Mucosa of stomach (tissue), 1 donor: ENCODE measurements around the gene MUC4.

Experiments
- H3K27me3 ChIP-seq: one replicate; pipeline ENCODE4 v1.7.0; 2013; ENCODE audit warnings: mild to moderate bottlenecking, low read length; ENCODE audit not compliant: control insufficient read depth, insufficient read depth
- H3K36me3 ChIP-seq: one replicate; pipeline ENCODE4 v1.7.0; 2013; ENCODE audit warnings: low read length; ENCODE audit not compliant: control insufficient read depth, insufficient read depth
- H3K4me1 ChIP-seq: one replicate; pipeline ENCODE4 v1.7.0; 2013; ENCODE audit warnings: mild to moderate bottlenecking, low read length; ENCODE audit not compliant: control insufficient read depth, insufficient read depth
- H3K4me3 ChIP-seq: one replicate; pipeline ENCODE4 v1.7.0; 2013; ENCODE audit warnings: low read length
- H3K9ac ChIP-seq: one replicate; pipeline ENCODE4 v1.7.0; 2013; ENCODE audit warnings: mild to moderate bottlenecking, low read length, moderate library complexity
- H3K9me3 ChIP-seq: one replicate; pipeline ENCODE4 v1.7.0; 2013; ENCODE audit warnings: mild to moderate bottlenecking, low read length, moderate library complexity; ENCODE audit not compliant: control insufficient read depth
- donor health status: Pancreatic carcinoma.

MUC4 gene

DNA sequence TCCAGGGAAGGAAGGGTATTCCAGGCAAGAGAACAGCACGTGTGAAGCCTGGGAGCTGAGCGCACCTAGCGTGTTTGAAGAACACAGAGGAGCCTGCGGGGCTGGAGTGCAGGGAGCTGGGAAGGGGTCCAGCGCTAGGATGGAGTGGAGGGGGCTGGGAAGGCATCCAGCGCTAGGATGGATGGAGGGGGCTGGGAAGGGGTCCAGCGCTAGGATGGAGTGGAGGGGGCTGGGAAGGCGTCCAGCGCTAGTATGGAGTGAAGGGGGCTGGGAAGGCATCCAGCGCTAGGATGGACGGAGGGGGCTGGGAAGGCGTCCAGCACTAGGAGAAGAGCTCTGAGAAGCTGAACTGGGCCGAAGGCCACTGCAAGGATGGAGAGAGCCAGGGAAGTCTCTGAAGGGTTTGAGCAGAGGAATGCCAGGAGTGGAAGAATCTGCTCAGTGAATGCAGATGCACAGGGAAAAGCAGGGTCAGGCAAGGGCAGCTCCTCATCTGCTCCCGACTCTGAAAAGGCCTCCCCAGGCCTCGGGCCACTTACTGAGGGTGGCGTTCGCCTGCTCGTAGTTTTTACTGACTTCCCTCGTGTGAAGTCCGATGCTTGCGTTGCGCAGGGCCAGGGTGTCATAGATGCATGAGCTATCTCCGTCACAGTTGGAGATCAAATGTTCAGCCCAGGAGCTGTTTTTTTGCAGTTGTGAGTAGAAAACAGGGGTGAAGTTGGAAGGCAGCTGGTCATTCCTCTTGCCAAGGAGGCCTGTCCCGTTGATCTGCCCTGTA is 51.2 kb downstream of the MUC4 start:
- no peaks in the 10 kb centered on the region for H3K4me1 ChIP-seq
- no peak overlapping the region for H3K4me3 ChIP-seq
- H3K9me3 ChIP-seq, result no peaks in the 10 kb centered on the region
- no peaks in the 10 kb centered on the region for H3K36me3 ChIP-seq
- peaks cover 40% of the 10 kb centered on the region for H3K27me3 ChIP-seq
- no peak overlapping the region for H3K9ac ChIP-seq

DNA sequence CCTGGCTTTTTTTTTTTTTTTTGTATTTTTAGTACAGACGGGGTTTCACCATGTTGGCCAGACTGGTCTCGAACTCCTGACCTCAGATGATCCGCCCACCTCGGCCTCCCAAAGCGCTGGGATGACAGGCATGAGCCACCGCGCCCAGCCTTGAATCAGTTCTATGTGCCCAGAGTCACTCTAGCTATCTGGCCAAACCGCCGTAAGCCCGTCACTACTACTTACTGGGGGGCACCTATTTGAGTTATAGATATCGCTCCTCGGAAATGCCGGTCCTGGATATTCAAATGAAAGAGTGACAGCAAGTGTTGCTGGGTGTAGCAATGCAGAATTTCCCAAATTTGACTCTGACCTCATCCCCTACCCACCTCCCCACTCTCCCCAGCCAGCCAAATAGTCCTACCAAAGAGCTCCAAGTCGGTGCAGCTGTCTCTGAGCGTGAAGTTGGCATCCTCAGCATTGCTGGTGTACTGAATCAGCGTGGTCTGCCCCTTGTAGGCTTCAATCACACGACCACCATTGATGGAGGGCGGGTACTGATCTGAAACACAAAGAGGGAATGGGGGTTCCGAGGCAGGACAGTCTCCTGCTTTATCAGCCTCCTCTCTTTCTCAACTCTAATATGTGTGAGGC is 52.9 kb downstream of the MUC4 start:
- H3K4me3 ChIP-seq, result no peak overlapping the region
- H3K27me3 ChIP-seq, result peaks cover 34% of the 10 kb centered on the region
- no peaks in the 10 kb centered on the region for H3K36me3 ChIP-seq
- no peaks in the 10 kb centered on the region for H3K9me3 ChIP-seq
- no peaks in the 10 kb centered on the region for H3K4me1 ChIP-seq
- H3K9ac ChIP-seq, result no peak overlapping the region

DNA sequence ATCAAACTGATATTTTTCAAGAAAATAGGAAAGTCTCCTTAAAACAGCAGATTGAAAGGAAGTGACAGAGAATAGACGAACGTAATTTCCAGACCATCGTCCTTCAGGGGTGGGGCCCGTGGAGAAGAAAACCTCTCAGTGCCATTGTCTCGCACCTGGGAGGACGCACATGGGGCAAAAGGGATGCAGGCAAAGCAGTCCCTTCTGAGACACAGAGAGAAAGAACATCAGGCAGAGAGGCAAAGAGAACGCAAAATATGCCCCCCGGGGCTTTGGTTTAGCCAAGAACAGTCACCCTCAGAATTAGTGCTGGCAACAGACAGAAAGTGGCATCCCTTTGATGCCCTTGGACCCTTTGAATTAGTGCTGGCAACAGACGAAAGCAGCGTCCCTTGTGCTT is 53.9 kb downstream of the MUC4 start:
- Histone ChIP-seq H3K4me1 (no peaks in the 10 kb centered on the region), H3K9me3 (no peaks in the 10 kb centered on the region), H3K27me3 (peaks cover 38% of the 10 kb centered on the region), H3K9ac (no peak overlapping the region), H3K4me3 (no peak overlapping the region), H3K36me3 (no peaks in the 10 kb centered on the region)

DNA sequence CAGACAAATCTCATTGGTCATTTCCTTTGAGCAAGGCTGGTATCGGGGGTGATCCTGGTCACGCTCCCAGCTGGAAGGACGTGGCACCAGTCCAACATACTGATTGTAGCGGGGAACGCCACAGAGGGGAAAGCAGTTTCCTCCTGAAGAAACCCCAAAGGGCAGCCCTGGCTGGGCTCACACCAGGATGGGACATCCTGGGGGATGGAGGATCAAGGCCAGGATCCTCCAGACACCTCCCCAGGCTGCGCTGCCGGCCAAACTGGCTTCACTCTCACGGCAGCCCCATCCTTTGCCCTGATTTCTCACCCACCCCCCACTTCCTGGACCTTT is 54.3 kb downstream of the MUC4 start:
- Histone ChIP-seq H3K4me3 (no peak overlapping the region), H3K9me3 (no peaks in the 10 kb centered on the region), H3K4me1 (no peaks in the 10 kb centered on the region), H3K9ac (no peak overlapping the region), H3K36me3 (no peaks in the 10 kb centered on the region), H3K27me3 (peaks cover 39% of the 10 kb centered on the region)

DNA sequence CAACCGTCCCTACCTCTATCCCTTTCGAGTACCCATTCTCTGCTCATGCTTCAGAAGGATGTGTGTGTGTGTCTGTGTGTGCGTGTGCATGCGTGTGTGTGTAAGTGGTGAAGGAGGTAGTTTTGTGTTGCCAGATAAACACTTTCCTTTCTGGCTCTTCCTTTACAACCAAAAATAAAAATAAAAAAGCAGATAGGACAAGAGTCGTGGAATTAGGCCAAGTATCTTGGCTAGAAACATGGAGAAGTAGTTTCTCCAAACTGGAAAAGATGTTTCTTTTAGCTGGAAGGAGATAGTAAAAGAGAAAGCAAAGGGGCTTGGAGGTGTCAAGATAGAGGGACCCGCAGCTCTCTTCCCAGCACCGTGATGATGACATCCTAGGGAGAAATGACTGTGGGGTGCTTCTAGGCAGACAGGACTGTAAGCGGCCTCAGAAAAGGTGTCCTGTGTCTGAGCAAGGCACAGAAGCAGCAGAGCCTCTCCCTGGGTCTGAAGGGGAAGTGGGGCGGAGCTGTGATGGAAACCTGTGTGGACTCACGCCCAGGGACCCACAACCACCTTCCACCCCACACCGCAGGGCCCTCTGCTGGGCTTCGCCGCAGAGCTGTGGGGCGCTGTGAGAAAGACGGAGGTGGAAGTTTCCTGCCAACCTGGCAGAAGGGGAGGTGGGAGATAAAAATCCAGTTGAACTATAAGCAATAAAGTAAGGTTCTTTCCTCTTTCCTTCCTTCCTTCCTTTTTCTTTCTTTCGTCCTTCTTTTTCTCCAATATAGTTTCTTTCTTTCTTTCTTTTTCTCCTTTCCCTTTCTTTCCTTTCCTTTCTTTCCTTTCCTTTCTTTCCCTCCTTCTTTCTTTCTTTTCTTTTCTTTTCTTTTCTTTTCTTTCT is 55.7 kb downstream of the MUC4 start:
- Histone ChIP-seq H3K9me3 (no peaks in the 10 kb centered on the region), H3K4me1 (no peaks in the 10 kb centered on the region), H3K9ac (no peak overlapping the region), H3K4me3 (no peak overlapping the region), H3K27me3 (peaks cover 35% of the 10 kb centered on the region), H3K36me3 (no peaks in the 10 kb centered on the region)

DNA sequence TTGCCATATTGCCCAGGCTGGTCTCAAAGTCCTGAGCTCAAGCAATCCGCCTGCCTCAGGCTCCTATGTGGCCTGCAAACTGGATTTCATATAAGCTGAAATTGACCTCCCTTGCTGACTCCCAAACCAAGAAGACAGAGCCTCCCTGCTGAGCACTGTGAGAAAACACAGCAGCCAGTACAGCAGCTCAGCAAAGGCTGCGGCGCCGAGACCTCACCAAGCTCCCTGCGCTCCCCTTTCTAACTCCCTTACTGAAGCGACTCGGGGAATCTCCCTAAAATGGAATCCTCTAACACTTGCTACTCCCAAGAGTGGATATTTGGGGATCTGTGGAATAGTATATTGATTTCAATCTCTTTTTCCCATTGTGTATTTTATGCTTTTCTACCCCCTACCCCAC is 56.3 kb downstream of the MUC4 start:
- Histone ChIP-seq H3K27me3 (peaks cover 34% of the 10 kb centered on the region), H3K4me1 (no peaks in the 10 kb centered on the region), H3K9me3 (no peaks in the 10 kb centered on the region), H3K9ac (no peak overlapping the region), H3K36me3 (no peaks in the 10 kb centered on the region), H3K4me3 (no peak overlapping the region)

DNA sequence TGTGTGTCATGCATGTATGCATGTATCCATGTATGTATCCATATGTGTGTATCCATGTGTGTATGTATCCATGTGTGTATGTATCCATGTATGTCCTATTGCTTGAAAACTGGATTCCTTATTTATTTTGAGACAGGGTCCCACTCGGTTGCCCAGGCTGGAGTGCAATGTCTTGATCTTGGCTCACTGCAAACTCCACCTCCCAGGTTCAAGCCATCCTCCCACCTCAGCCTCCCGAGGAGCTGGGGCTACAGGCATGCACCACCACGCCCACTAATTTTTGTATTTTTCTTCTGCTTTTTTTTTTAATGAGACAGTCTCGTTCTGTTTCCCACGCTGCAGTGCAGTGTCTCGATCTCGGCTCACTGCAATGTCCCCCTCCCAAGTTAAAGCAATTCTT is 56.8 kb downstream of the MUC4 start:
- Histone ChIP-seq H3K36me3 (no peaks in the 10 kb centered on the region), H3K9ac (no peak overlapping the region), H3K27me3 (peaks cover 32% of the 10 kb centered on the region), H3K4me1 (no peaks in the 10 kb centered on the region), H3K9me3 (no peaks in the 10 kb centered on the region), H3K4me3 (no peak overlapping the region)

DNA sequence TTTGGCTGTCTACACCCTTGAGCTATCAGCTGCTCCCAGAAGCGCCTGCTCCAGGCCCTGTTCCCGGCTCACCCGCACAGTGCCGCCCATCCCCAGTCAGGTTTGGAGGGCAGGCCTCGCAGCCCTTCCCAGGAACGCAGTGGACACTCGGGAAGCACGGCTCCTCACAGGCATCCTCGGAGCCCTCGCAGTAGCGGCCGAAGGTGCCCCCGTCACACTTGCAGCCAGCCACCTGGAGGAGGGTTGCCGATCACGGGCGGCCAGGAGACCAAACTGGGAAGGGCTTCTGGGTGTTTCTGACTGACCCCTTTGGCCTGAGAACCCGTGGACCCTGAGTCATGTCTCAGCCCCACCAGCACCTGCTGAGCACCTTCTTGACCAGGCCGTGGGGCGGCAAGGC is 57.6 kb downstream of the MUC4 start:
- no peaks in the 10 kb centered on the region for H3K4me1 ChIP-seq
- no peaks in the 10 kb centered on the region for H3K36me3 ChIP-seq
- H3K27me3 ChIP-seq, result peaks cover 29% of the 10 kb centered on the region
- no peak overlapping the region for H3K4me3 ChIP-seq
- H3K9ac ChIP-seq, result no peak overlapping the region
- H3K9me3 ChIP-seq, result no peaks in the 10 kb centered on the region

DNA sequence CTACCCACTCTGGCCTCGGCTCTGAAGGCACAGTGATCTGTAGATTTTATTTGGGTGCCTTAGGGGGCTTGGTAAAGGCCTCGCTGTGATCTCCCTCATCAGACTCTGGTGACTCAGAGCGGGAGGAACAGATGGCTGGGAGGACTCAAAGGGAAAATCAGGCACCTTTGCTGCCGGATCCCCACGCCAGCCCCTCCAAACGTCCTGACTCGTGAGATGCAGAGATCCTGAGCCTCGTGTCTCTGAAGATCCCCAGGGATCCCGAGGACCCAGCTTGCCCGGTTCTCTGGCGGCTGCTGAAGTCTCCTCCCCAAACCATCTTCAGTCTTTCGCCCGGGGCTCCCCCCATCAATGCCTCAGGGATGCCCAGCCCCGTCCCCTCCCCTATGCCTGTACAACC is 58.1 kb downstream of the MUC4 start:
- no peak overlapping the region for H3K4me3 ChIP-seq
- H3K27me3 ChIP-seq, result peaks cover 29% of the 10 kb centered on the region
- no peaks in the 10 kb centered on the region for H3K9me3 ChIP-seq
- H3K36me3 ChIP-seq, result no peaks in the 10 kb centered on the region
- H3K4me1 ChIP-seq, result no peaks in the 10 kb centered on the region
- no peak overlapping the region for H3K9ac ChIP-seq

DNA sequence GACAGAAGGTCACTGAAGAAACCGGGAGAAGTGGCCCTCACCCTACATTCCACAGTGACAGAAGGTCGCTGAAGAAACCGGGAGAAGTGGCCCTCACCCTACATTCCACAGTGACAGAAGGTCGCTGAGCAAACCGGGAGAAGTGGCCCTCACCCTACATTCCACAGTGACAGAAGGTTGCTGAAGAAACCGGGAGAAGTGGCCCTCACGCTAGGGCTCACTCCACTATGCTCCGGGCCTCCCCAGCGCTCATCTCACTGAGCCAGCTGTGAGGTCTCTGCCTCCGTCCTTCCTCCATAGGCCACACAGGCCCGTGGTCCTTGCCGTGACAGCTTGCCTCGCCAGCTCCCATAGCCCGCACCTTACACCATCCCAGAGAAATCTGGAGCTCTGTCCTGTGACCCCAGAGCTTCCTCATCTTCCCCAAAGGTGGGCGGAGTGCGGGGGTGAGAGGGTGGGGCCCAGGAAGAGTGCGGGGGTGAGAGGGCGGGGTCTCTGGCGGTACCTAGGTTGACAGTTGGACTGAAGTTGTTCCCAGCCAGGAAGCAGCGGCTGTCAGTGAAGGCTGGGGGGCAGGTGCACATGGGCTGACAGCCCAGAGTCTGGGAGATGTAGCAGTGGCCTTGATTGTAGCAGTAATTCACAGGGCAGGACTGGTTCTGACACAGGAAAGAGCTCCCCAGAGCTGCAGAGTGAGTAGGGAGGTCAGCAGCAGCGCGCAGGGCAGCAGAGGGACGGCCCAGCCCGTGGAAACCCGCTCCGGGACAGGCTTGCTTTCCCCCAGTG is 59.0 kb downstream of the MUC4 start:
- H3K4me1 ChIP-seq, result peaks cover 3% of the 10 kb centered on the region
- H3K9ac ChIP-seq, result no peak overlapping the region
- H3K36me3 ChIP-seq, result no peaks in the 10 kb centered on the region
- H3K4me3 ChIP-seq, result no peak overlapping the region
- no peaks in the 10 kb centered on the region for H3K9me3 ChIP-seq
- H3K27me3 ChIP-seq, result peaks cover 24% of the 10 kb centered on the region

DNA sequence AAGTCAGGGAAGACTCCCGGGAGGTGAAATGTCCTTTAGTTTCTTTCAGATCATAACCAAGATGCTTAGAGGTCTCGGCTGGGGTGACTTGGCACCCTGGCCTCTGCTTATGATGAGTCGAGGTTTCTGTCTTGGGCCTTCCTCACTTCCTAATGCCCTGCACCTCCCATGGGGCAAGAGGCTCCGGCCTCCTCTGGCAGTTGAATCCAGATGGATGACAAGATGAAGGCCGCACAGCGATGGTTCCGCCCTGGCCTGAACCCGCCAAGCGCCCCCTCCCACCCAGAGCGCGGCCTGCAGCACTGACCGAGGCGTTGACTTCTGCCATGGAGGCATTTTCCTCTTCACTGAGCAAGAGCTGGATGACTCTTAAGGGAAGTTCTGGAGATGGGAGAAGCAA is 59.7 kb downstream of the MUC4 start:
- Histone ChIP-seq H3K4me3 (no peak overlapping the region), H3K9me3 (no peaks in the 10 kb centered on the region), H3K36me3 (no peaks in the 10 kb centered on the region), H3K9ac (no peak overlapping the region), H3K4me1 (peaks cover 3% of the 10 kb centered on the region), H3K27me3 (peaks cover 20% of the 10 kb centered on the region)
